Measurements from ENCODE around the gene HSPG2.
"Not testable (repeated sequence)": the region's sequence is repeated elsewhere in the genome, so short reads cannot be mapped to it uniquely, and the experiment has no call there.

DNA sequence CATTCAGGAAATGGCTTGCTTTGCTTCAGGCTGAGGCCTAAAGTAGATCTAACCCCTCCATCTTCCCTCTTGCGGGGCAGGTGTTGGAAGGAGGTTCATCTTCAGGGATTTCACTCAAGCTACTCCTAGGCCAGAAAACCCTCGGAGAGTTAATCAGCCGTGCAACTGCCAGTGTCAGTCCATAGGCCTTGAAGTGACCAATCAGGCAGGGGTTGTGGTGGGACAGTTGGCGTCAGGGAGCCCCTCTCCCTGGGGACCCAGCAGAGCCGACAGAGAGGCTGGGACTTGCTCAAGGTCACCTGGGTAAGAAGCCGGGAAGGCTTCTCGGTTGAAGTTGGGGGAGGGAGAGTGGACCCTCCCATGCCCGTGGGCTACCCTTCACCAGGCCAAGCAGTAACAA, 36.8 kb upstream of the HSPG2 start:
- TF ChIP-seq POLR2AphosphoS5 (IDR thresholded peaks at IDR 0.05; ENCODE audit: borderline replicate concordance, low read depth, low read length); EZH2 (IDR thresholded peaks at IDR 0.05): not testable (repeated sequence)
